SU-DHL-6 (cell line): Measurements from ENCODE around the gene TFE3.

Experiments used
- CTCF ChIP-seq: fragments of 200-600 bp; sonication (generic); IDR thresholded peaks from one replicate; pipeline ENCODE4 v1.5.1; 2017; ENCODE audit warnings: antibody characterized with exemption, mild to moderate bottlenecking, low read length, moderate library complexity; ENCODE audit not compliant: insufficient read depth, poor library complexity, severe bottlenecking
- EZH2phosphoT487 ChIP-seq: fragments of 200-600 bp; sonication (generic), shearing (Covaris generic); conservative IDR thresholded peaks from 2 replicates; pipeline ENCODE4 v1.6.1; 2018; ENCODE audit warnings: mild to moderate bottlenecking, antibody characterized with exemption, low read length, moderate library complexity, mixed read lengths

GRCh38 chrX:49064735-49065134 is 21.6 kb upstream of the TFE3 start:
- TF ChIP-seq CTCF (no peak), EZH2phosphoT487 (no peak)
